ENCODE results near the gene CDH6.
"Not testable (repeated sequence)": the region's sequence is repeated elsewhere in the genome, so short reads cannot be mapped to it uniquely, and the experiment has no call there.

Gene CDH6

DNA sequence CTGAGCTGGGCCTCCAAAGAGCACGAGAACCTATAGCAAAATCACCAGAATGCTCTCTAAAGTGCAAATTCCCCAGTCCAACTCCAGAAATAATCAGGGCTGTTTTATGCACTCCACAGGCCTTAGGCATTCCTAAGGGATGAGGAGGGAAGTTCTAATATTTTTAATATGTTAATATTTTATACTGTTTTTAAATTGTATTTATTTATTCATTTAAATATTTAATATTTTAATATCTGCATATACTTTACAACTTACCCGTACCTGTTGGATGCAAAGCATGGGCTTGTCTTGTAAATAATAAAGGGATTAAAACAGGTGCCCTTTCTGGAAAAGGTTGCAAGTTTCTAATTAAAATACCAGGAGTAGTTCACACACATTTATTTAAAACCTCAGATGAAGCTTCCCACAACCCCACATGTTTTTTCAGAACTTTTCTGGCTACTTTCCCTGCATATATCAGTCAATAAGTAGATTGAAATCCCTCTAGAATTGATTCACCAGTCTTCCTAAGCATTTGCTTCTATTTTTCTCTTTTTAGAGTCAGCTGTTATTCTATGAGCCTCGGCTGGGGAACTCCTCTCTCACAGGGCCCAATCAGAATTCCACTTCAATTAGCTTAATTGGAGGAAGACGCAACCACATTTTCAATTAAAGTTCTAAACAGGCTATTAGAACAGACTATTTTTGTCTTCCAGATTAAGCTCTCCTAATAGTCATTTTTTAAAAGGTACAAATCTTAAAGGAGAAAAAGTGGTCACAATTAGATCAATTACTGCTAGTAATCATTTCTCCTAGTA, 140.8 kb downstream of the CDH6 start:
- no peak overlapping the region for H3K4me3 ChIP-seq (ENCODE audit: low read depth, low read length)
- no peaks in the 10 kb centered on the region for H3K9me3 ChIP-seq (ENCODE audit: control insufficient read depth, insufficient read depth, low read length)
- no peaks in the 10 kb centered on the region for H3K4me1 ChIP-seq (ENCODE audit: control insufficient read depth, insufficient read depth, low read length)
- H3K27me3 ChIP-seq (ENCODE audit: control insufficient read depth, insufficient read depth, low read length): no peaks in the 10 kb centered on the region
- H3K9ac ChIP-seq (ENCODE audit: low read depth, low read length): no peak overlapping the region
- no peaks in the 10 kb centered on the region for H3K36me3 ChIP-seq (ENCODE audit: control insufficient read depth, insufficient read depth, low read length)

DNA sequence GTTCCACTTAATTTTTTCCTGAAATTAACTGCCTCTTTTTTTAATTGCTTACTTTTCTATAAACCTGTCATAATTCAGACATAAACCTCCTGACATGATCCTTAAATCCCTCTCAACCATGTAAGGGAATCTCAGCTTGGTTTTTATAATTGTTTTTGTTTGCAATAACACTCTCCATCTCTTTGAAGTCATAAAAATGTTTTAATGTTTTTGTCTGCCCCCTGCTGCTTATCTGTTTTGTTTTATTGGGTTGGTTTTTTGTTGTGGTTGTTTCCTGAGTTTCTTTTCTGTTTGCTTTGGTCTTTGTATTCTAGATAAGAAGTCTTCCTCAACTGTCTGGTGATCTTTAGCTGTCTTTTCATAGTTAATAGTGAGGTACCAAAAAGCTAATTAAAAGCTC, 142.0 kb downstream of the CDH6 start:
- no peak overlapping the region for H3K4me3 ChIP-seq (ENCODE audit: low read depth, low read length)
- no peaks in the 10 kb centered on the region for H3K36me3 ChIP-seq (ENCODE audit: control insufficient read depth, insufficient read depth, low read length)
- no peaks in the 10 kb centered on the region for H3K9me3 ChIP-seq (ENCODE audit: control insufficient read depth, insufficient read depth, low read length)
- H3K27me3 ChIP-seq (ENCODE audit: control insufficient read depth, insufficient read depth, low read length): no peaks in the 10 kb centered on the region
- H3K9ac ChIP-seq (ENCODE audit: low read depth, low read length): no peak overlapping the region
- no peaks in the 10 kb centered on the region for H3K4me1 ChIP-seq (ENCODE audit: control insufficient read depth, insufficient read depth, low read length)

DNA sequence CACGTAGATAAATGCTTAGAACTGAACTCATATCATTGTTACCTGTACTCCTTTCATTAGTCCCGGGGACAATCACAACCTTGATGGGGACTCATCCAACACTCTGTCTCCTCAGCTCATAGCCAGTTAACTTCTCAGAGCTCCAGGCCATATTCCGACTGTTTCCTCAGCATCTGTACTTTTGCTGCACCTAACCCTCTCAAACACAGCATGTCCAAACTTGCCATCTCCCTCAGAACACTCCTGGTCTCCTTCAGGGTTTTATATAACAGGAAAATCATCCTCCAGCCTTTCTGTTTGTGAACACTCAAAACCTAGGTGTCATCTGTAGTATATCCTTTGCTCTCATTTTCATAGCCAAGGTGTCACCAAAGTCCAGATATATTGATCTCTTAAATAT, 150.5 kb downstream of the CDH6 start:
- Histone ChIP-seq H3K36me3 (ENCODE audit: control insufficient read depth, insufficient read depth, low read length) (no peaks in the 10 kb centered on the region), H3K9ac (ENCODE audit: low read depth, low read length) (no peak overlapping the region), H3K27me3 (ENCODE audit: control insufficient read depth, insufficient read depth, low read length) (no peaks in the 10 kb centered on the region), H3K9me3 (ENCODE audit: control insufficient read depth, insufficient read depth, low read length) (no peaks in the 10 kb centered on the region), H3K4me1 (ENCODE audit: control insufficient read depth, insufficient read depth, low read length) (no peaks in the 10 kb centered on the region), H3K4me3 (ENCODE audit: low read depth, low read length) (no peak overlapping the region)

DNA sequence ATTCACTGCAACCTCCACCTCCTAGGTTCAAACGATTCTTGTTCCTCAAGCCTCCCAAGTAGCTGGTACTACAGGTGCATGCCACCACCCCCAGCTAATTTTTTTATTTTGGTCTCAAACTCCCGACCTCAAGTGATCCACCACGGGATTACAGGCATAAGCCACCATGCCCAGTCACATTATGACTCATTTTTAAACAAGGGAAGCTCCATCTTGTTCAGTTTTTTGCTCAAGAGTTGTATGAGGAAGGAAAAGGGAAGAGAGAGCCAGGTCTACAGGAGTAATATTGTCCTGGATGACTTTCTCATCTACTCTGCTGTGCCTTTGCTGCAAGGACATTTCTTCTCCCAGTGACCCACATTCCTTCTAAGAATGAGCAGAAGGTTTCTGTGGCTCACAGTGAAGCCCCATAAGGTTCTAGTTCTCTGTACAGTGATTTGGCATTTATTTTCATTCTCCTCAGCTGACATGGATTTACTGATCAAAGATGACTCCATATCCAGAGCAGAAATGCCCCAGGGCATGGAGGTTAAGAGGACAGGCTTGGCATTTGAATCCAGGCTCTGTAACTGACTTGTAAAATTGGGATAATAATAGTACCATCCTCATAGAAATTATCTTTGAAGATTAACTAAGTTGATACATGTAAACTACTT, 153.5 kb downstream of the CDH6 start:
- Histone ChIP-seq H3K9ac (ENCODE audit: low read depth, low read length) (no peak overlapping the region), H3K36me3 (ENCODE audit: control insufficient read depth, insufficient read depth, low read length) (no peaks in the 10 kb centered on the region), H3K9me3 (ENCODE audit: control insufficient read depth, insufficient read depth, low read length) (no peaks in the 10 kb centered on the region), H3K27me3 (ENCODE audit: control insufficient read depth, insufficient read depth, low read length) (no peaks in the 10 kb centered on the region), H3K4me1 (ENCODE audit: control insufficient read depth, insufficient read depth, low read length) (no peaks in the 10 kb centered on the region), H3K4me3 (ENCODE audit: low read depth, low read length) (no peak overlapping the region)

DNA sequence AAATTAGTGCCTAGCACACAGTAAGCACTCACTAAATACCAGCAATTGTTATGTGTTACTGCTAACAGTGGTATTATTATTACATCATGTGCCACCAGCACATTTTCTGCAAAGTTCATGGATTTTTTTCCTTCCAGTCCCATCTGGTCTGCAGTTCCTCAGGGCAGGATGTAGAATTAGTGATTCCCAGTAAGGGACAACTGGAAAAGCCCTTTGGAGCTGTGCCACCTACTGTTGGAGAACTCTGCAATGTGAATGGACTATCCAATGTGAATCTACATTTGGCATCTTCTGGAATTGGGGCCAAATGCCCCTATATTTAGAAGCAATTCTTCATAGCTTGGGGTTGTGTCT, 154.0 kb downstream of the CDH6 start:
- no peaks in the 10 kb centered on the region for H3K36me3 ChIP-seq (ENCODE audit: control insufficient read depth, insufficient read depth, low read length)
- no peaks in the 10 kb centered on the region for H3K27me3 ChIP-seq (ENCODE audit: control insufficient read depth, insufficient read depth, low read length)
- no peaks in the 10 kb centered on the region for H3K9me3 ChIP-seq (ENCODE audit: control insufficient read depth, insufficient read depth, low read length)
- H3K9ac ChIP-seq (ENCODE audit: low read depth, low read length): no peak overlapping the region
- no peaks in the 10 kb centered on the region for H3K4me1 ChIP-seq (ENCODE audit: control insufficient read depth, insufficient read depth, low read length)
- H3K4me3 ChIP-seq (ENCODE audit: low read depth, low read length): no peak overlapping the region

DNA sequence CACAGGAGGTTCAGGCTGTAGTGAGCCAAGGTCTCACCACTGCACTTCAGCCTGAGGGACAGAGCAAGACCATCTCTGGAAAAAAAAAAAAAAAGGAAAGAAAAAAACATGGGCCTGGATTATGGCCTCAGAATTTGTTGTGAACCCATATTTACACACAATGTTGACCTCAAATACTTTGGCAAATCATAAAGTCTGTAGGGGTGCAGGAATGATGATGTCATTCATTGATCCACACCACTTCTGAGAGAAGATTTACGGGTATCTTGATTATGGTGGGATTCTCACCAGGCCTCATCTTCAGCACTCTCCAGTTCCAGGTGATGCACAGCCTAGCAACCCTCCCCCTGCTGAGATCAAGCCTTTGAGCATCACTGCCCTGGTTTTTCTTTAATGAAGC, 156.9 kb downstream of the CDH6 start:
- H3K4me3 ChIP-seq (ENCODE audit: low read depth, low read length): no peak overlapping the region
- no peak overlapping the region for H3K9ac ChIP-seq (ENCODE audit: low read depth, low read length)
- H3K9me3 ChIP-seq (ENCODE audit: control insufficient read depth, insufficient read depth, low read length): no peaks in the 10 kb centered on the region
- H3K27me3 ChIP-seq (ENCODE audit: control insufficient read depth, insufficient read depth, low read length): no peaks in the 10 kb centered on the region
- no peaks in the 10 kb centered on the region for H3K36me3 ChIP-seq (ENCODE audit: control insufficient read depth, insufficient read depth, low read length)
- no peaks in the 10 kb centered on the region for H3K4me1 ChIP-seq (ENCODE audit: control insufficient read depth, insufficient read depth, low read length)

DNA sequence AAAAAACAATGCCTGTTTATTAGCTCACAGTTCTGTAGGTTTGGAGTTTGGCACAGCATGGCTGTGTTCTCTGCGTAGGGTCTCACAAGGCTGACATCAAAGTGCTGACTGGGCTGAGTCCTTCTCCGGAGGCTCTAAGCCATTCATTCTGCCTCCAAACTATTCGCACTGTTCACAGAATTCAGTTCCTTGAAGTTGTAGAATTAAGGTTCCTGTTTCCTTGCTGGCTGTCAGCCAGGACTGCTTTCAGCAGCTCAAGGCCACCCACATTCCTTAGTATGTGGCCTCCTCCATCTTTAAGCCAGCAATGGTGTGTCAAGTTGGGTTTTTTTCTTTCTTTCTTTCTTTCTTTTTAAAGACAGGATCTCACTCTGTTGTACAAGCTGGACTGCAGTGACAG, 161.9 kb downstream of the CDH6 start:
- no peaks in the 10 kb centered on the region for H3K4me1 ChIP-seq (ENCODE audit: control insufficient read depth, insufficient read depth, low read length)
- no peaks in the 10 kb centered on the region for H3K9me3 ChIP-seq (ENCODE audit: control insufficient read depth, insufficient read depth, low read length)

DNA sequence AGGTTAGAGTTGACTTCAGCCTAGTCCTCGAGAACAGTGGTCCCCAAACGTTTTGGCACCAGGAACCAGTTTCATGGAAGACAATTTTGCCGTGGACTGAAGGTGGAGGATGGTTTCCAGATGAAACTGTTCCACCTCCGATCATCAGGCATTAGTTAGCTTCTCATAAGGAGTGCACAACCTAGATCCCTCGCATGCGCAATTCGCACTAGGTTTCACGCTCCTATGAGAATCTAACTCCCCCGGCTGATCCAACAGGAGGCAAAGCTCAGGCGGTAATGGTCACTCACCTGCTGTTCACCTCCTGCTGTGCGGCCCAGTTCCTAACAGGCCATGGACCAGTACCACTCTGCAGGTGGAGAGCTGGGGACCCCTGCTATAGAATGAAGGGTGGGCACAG, 163.6 kb downstream of the CDH6 start:
- Histone ChIP-seq H3K4me3 (ENCODE audit: low read depth, low read length) (no peak overlapping the region), H3K27me3 (ENCODE audit: control insufficient read depth, insufficient read depth, low read length) (no peaks in the 10 kb centered on the region), H3K9ac (ENCODE audit: low read depth, low read length) (no peak overlapping the region), H3K36me3 (ENCODE audit: control insufficient read depth, insufficient read depth, low read length) (no peaks in the 10 kb centered on the region), H3K9me3 (ENCODE audit: control insufficient read depth, insufficient read depth, low read length) (no peaks in the 10 kb centered on the region), H3K4me1 (ENCODE audit: control insufficient read depth, insufficient read depth, low read length) (no peaks in the 10 kb centered on the region)

More for the DNA sequence above, 161.9 kb downstream of the CDH6 start:
- Histone ChIP-seq H3K27me3 (ENCODE audit: control insufficient read depth, insufficient read depth, low read length) (no peaks in the 10 kb centered on the region), H3K9ac (ENCODE audit: low read depth, low read length) (no peak overlapping the region), H3K4me3 (ENCODE audit: low read depth, low read length) (no peak overlapping the region), H3K36me3 (ENCODE audit: control insufficient read depth, insufficient read depth, low read length) (no peaks in the 10 kb centered on the region)

DNA sequence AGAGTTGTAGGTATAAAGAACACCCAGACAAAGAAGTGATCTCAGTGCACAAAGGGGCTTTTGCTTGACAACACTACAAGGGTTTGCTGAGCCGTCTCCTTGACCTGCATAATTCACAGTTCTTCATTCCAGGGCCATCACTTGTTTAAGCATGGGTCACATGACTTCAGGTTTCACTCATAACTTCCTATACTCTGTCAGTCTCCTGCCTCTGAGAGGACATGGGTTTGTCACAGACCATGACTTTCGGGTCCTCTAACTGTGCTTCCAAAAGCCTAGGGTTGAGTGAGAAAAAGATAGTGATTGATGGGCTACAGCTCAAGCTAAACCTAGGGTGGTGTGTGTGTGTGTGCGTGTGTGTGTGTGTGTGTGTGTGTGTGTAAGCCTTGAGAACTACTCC, 166.4 kb downstream of the CDH6 start:
- H3K27me3 ChIP-seq (ENCODE audit: control insufficient read depth, insufficient read depth, low read length): no peaks in the 10 kb centered on the region
- no peak overlapping the region for H3K4me3 ChIP-seq (ENCODE audit: low read depth, low read length)
- H3K36me3 ChIP-seq (ENCODE audit: control insufficient read depth, insufficient read depth, low read length): no peaks in the 10 kb centered on the region
- H3K9ac ChIP-seq (ENCODE audit: low read depth, low read length): no peak overlapping the region
- H3K9me3 ChIP-seq (ENCODE audit: control insufficient read depth, insufficient read depth, low read length): no peaks in the 10 kb centered on the region
- H3K4me1 ChIP-seq (ENCODE audit: control insufficient read depth, insufficient read depth, low read length): no peaks in the 10 kb centered on the region

DNA sequence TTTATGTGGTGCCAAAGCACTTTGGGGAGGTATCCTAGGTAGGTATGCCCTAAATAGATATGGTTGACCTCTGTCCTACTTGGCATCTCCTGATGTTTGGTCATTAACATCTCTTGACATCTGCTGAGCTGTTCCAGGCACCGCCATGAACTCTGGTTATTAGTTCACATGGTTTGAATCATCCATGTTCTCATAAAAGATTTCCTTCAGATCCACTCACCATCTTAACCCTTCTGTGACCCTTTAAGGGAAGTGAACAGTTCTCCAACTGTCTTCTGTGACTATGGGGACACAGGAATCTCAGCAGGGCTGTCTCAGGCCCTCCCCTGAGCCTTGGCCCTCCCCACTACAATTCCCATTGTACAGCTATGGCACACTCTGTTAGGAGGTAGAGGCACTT, 167.7 kb downstream of the CDH6 start:
- no peaks in the 10 kb centered on the region for H3K36me3 ChIP-seq (ENCODE audit: control insufficient read depth, insufficient read depth, low read length)
- no peaks in the 10 kb centered on the region for H3K27me3 ChIP-seq (ENCODE audit: control insufficient read depth, insufficient read depth, low read length)
- H3K4me1 ChIP-seq (ENCODE audit: control insufficient read depth, insufficient read depth, low read length): no peaks in the 10 kb centered on the region
- no peak overlapping the region for H3K9ac ChIP-seq (ENCODE audit: low read depth, low read length)
- H3K9me3 ChIP-seq (ENCODE audit: control insufficient read depth, insufficient read depth, low read length): no peaks in the 10 kb centered on the region
- H3K4me3 ChIP-seq (ENCODE audit: low read depth, low read length): no peak overlapping the region

DNA sequence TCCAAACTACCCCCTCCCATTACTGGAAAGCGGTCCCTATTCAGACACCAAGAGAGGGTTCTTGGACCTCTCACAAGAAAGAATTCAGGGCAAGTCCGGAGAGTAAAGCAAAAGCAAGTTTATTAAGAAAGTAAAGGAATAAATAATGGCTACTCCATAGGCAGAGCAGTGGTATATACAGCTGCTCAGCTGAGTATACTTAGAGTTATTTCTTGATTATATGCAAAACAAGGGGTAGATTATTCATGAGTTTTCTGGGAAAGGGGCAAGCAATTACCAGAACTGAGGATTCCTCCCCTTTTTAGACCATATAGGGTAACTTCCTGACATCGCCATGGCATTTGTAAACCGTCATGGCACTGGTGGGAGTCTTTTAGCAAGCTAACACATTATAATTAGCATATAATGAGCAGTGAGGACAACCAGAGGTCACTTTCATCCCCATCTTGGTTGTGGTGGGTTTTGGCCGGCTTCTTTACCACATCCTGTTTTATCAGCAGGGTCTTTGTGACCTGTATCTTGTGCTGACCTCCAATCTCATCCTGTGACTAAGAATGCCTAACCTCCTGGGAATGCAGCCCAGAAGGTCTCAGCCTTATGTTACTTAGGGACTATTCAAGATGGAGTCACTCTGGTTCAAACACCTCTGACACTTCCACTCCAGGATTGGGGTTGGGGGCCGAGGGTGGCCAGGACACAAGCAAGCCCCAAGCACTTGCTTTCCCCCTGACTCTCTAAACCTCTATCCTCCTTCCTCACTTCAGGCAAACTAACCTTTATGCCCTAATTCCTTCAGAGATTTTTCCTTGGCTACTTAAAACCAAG, 168.4 kb downstream of the CDH6 start:
- H3K27me3 ChIP-seq (ENCODE audit: control insufficient read depth, insufficient read depth, low read length); H3K4me1 ChIP-seq (ENCODE audit: control insufficient read depth, insufficient read depth, low read length); H3K9me3 ChIP-seq (ENCODE audit: control insufficient read depth, insufficient read depth, low read length); H3K9ac ChIP-seq (ENCODE audit: low read depth, low read length); H3K4me3 ChIP-seq (ENCODE audit: low read depth, low read length); H3K36me3 ChIP-seq (ENCODE audit: control insufficient read depth, insufficient read depth, low read length): not testable (repeated sequence)

DNA sequence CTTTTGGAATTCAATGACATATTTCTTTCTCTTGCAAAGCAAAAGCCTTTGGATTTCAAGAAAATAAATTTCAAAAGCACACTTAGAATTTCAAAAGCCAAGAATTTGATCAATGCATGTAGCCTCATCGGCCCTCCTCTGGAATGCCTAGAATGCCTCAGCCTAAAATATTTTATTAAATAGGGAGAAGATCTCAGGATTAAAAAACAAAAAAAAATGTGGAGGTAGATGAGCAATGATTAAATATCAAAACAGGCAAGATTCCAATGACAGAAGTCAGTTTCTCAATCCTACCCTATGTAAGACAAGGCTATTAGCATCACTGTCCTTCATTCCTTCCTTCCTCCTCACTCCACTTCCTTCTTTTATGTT, 169.0 kb downstream of the CDH6 start:
- H3K9ac ChIP-seq (ENCODE audit: low read depth, low read length): no peak overlapping the region
- H3K9me3 ChIP-seq (ENCODE audit: control insufficient read depth, insufficient read depth, low read length): no peaks in the 10 kb centered on the region
- H3K27me3 ChIP-seq (ENCODE audit: control insufficient read depth, insufficient read depth, low read length): no peaks in the 10 kb centered on the region
- no peaks in the 10 kb centered on the region for H3K36me3 ChIP-seq (ENCODE audit: control insufficient read depth, insufficient read depth, low read length)
- H3K4me3 ChIP-seq (ENCODE audit: low read depth, low read length): no peak overlapping the region
- no peaks in the 10 kb centered on the region for H3K4me1 ChIP-seq (ENCODE audit: control insufficient read depth, insufficient read depth, low read length)
